Hematopoietic multipotent progenitor cell (in vitro differentiated cells): ENCODE measurements around the gene EPB41. TPM values are rescaled to one million over a fixed set of nuclear protein-coding genes. Genes with fewer than 3 reads are reported as not detected.
"Not testable (repeated sequence)": the region's sequence is repeated elsewhere in the genome, so short reads cannot be mapped to it uniquely, and the experiment has no call there.

Experiments used
- DNase-seq, 3 donors: peaks; one replicate each; pipeline ENCODE4 v3.0.0-alpha.2; 2011 to 2015; ENCODE audit warnings: low read depth in 2 of 3, low spot score in 2 of 3
- total RNA-seq: library from RNA; depleted of rRNA; stranded (reverse); fragments of >200 nt; gene quantifications from one replicate; pipeline ENCODE4 v1.2.3, GENCODE V29; 2012

EPB41 gene
- total RNA-seq, 1 donor, result 63.3 TPM

DNA sequence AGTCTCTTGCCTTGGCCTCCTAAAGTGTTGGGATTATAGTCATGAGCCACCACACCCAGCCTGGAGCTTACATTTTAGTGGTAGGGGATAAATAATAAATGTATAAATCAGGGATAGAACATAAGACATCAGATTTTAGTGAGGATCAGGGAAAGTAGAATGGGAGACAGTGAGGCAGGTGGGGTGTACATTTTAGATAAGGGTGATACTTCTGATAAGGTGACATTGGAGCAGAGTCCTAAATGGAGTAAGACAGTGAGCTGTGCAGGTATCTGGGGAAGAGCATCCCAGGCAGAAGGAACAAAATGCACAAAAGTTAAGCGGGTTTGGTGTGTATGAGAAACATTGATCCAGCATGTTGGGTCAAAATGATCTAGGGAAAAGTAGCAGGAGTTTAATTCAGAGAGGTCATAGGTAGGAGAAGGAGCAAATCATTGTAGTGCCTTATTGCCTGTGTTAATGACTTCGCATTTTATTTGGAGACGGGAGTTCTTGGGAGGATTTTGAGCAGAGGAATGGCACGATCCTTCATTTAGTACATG is 11.1 kb downstream of the EPB41 start:
- DNase-seq, result no peak

DNA sequence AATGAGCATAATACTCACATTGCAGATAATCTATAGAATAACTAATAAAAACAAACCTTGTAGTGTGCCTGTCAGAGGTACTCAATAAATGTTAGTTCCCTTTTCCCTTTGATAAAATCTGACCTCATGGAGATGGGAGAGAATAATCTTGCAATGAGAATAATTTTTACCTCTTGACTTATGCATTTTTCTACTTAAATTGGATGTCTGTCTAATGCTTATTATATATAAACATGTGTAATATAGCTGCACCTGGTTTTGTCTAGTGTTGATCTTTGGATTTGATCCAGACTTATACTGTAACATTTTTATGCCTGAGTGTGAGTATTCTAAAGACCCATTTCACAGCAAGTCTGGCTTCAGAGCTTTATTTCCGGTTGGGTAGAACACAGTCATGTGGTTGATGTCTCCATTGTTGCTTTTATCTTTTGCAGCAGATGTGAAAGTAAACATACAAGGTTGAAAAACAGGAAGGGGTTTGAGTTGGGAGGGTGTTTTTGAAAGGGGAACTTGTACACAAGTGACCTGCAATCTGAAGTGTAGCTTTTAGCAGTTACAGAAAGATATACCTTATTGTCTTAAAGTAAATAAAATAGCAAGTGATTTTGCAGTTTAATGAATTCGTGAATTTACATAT is 12.4 kb downstream of the EPB41 start:
- DNase-seq, result peak; percentile 44 to 96 (median 88)

DNA sequence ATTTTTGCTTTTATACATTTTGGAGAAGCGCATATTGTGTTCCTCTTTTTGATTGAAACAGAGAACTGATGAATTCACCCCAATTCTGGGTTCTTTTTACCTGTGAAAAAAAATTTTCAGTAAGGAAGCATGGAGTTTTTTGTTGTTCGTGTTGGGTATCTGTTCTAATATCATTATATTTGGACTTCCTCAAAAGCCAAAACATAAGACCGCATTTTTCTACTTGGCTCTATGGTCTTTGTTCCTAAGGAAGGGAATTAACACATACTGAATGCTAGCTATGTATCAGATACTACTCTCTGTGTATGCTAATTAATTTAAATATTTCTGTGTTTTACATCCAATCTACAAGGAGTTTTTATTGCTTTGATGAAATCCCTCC is 12.9 kb downstream of the EPB41 start:
- DNase-seq, result no peak

DNA sequence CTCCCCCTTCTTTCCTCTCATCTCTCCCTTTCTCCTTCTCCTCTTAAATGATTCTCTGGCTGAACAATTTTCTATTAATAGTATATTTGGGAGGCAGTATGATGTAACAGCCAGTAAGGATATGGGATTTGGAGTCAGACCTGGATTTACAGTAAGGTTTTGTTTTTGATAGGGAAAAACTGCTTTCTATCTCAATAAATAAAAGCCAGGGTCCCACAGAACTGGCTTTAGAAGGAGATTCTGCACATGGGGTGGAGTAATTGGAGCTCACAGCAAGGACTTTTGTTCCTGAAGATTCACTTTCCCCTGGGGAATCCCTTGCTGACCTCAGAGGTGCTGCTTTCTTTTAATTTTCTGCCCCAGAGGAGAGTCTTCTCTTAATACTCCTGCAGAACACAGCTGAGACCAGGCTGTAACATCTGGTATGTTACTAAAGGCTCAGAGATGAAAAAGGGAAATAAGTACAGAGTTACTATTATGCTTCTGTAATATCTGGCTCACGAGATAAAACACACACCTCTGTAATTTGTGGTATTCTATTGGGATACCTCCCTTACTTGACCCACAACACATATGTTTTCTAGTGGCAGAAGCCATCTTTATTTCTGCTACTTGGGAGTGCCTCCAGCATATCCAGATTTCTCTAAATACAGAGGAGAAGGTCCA is 13.4 kb downstream of the EPB41 start:
- peak in 2 of 3 donors; percentile 36 to 60 for DNase-seq

DNA sequence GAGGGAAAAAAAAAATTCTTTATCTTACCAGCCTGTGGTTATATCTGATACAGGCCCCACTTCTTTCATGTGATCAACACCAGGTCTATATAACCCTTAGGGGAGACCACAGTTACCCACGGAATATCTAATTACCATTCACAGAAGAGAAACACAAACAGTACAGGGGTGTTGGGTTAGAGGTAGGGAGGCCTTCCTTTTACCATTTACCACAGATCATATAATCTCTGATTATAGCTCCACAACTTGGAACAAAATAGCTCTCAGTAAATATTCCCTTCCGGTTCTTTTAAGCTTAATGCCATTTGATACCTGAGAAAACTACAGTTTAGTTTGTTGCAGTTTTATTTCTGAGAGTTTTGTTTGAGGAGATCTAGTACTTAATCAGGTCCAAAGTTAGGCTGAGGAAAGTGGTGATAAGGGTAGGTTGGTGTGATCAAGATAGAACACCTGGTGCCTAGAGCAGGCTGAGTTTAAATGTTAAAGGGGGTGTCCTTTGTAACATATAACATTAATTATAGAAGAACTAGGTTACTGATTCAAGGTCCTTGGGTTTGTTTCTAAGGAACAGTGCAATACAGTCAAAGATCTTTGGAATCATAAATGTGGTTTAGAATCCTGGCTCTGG is 14.1 kb downstream of the EPB41 start:
- DNase-seq, result no peak

DNA sequence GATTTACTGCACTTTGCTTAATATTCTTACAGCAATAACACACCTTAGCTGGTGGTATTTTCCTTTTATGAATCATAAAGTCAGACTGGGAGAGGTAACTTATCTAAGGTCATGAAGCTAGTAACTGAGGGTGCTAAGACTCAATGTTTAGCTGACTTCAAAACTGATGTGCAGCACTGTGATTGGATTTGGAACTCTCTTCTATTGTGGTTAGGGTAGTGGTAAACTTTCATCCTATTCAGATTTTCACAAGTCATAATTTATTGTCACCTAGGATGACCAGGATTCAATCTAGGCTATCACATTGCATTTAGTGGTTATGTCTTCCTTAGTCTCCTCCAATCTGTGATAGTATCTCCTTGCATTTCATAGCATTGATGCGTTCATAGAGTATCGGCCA is 18.9 kb downstream of the EPB41 start:
- no peak for DNase-seq

DNA sequence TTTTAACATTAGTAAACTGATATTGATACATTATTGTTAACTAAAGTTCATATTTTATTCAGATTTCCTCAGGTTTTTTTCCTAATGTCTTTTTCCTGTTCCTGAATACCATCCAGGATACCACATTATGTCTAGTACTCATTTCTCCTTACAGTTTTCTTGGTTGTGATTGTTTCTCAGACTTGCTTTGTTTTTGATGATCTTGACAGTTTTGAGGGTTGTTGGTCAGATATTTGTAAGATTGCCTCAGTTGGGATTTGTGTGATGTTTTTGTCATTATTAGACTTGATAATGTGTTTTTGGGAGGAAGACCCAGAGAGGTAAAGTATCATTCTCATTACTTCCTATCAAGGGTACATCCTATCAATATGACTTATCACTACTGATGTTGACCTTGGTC is 19.5 kb downstream of the EPB41 start:
- DNase-seq, result no peak

DNA sequence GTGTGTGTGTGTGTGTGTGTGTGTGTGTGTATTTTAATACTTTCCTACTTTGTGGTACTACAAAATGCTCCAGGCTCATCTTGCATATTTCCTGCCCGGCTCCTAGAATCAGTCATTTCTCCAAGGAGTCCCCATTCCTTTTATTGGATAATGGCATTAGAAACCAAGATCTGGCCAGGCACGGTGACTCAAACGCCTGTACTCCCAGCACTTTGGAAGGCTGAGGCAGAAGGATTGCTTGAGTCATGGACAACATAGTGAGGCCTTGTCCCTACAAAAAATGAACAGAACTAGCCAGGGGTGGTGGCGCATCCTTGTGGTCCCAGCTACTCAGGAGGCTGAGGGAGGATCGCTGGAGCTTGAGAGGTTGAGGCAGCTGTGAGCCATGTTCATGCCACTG is 20.3 kb downstream of the EPB41 start:
- DNase-seq, result no peak

DNA sequence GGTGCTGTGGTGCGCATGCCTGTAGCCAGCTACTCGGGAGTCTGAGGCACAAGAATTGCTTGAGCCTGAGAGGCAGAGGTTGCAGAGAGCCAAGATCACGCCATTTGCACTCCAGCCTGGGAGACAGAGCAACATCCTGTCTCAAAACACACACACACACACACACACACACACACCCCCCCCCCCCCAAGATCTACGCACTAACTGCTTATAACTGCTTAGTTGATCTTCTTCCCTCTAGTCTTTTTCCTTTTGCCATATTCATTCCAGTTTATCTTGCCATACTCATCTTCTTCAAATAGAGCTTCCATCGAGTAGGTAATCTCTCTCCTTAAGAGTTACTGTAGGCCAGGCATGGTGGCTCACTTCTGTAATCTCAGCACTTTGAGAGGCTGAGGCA is 20.9 kb downstream of the EPB41 start:
- no peak for DNase-seq

DNA sequence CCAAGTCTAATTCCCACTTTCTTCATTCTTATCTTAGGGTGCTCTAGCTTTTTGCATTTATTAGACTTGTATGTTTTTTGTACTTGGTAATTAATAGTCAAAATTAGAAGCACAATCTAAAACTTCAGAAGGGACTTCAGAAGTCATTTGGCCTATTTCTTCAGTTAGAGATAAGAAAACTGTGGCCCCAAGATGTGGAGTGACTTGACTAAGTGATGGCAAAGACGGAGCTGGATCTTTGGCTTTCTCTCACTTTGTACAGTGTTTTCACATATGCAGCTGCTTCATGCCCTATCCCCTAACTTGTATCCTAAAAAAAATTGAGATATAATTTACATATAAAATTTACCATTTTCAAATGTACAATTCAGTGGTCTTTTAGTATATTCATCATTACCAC is 21.7 kb downstream of the EPB41 start:
- DNase-seq, result no peak

DNA sequence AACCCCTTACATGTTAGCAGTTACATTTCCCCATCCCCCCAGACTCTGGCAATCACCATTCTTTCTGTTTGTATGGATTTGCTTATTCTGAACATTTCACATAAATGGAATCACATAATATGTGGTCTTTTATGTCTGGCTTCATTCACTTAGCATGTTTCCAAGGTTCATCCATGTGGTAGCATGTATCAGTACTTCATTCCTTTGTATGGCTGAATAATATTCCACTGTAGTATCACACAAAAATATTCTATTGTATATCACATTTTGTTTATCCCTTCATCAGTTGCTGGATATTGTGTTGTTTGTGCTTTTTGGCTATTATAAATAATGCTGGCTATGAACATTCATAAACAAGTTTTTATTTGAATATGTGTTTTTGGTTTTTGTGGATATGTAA is 22.2 kb downstream of the EPB41 start:
- DNase-seq, result no peak

DNA sequence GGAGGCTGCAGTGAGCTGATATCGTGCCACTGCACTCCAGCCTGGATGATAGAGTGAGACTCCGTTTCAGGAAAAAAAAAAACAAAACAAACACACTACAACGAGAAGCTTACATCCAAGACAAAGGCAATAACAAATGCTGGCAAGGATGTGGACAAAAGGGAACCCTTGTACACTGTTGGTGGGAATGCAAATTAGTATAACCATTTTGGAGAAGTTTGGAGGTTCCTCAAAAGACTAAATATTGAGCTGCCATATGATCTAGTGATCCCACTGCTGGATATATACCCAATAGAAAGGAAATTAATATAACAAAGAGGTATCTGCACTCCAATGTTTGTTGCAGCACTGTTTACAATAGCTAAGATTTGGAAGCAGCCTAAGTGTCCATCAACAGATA is 29.2 kb downstream of the EPB41 start:
- not testable (repeated sequence) for DNase-seq

DNA sequence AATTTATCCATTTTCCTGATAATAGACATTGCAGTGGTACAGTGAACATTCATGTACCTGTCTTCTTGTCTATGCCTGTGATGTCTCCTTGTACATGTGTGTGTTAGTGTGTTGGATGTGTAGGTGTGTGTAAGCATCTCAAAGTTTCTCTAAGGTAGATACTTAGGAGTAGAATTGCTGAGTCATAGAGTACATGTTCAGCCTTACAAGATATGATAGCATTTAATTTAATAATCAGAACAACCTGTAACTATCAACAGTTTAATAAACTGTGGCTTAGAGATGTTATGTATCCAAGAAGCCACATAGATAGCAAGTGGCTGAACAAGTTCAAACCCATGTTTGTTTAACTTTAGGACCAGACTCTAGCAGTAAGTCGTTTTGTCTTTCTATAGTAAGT is 35.6 kb downstream of the EPB41 start:
- DNase-seq, result no peak

DNA sequence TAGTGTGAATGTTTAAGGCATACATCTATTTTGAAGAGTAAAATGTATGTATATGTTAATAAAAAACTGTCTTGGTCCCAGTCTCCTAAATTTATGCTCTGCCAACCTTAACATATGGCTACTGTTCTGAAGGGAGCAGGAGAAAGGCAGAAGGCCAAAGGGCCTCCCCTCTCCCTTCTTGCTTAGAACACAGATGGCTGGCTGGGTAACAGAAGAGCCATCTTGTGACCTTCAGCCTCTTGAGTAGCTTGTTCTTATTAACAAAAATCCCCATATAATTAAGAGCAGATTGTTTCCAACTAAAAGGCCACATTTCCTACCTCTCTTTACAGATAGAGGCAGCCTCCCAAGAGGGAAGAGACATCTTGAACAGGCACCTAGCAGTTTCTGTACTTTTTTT is 36.1 kb downstream of the EPB41 start:
- no peak for DNase-seq

DNA sequence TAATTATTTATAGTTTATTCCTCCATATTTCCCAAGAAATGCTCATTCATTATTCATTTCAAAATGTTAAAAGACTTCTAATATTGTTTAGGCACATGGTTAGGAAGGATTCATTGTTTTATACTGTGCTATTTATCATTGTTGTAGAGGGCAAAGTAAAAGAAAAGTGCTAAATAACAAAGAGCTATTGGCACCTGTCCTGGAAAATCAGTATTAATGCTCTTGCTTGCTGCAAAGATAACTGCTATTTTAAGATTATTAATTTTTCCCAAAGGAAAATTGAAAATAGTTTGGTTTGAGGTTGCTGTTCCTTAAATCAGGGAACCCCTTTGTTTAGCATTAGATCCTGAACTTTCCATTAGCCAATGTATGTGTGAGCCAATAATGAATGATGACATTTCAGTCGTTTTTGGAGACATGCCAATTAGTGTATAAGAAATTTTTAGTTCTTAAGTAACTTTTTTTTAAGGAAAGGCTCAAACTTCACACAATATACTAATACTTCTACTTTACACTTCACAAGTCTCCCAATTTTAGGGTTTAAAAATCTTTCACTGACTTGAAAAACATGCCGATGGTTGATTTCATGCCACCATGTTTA is 39.9 kb downstream of the EPB41 start:
- no peak for DNase-seq

DNA sequence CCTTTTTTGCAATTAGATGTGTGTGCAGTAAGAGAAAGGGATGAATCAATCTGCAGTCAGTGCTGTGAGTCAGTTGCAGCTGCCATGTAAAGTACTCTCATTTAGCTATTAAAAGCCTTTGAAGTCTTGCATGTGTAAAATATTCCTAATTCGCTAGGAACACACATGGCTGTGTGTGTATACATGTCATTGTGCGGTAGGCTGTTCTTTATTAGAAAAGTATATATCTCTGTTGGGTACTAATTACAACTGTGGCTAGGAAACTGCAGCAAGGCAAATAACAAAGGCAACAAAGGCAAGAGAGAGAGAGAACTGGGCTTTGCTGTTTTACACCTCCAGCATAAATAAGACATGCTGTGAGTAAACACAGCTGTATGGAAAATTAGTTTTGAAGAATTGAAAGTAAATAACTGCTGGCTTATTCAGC is 41.7 kb downstream of the EPB41 start:
- DNase-seq, result no peak

DNA sequence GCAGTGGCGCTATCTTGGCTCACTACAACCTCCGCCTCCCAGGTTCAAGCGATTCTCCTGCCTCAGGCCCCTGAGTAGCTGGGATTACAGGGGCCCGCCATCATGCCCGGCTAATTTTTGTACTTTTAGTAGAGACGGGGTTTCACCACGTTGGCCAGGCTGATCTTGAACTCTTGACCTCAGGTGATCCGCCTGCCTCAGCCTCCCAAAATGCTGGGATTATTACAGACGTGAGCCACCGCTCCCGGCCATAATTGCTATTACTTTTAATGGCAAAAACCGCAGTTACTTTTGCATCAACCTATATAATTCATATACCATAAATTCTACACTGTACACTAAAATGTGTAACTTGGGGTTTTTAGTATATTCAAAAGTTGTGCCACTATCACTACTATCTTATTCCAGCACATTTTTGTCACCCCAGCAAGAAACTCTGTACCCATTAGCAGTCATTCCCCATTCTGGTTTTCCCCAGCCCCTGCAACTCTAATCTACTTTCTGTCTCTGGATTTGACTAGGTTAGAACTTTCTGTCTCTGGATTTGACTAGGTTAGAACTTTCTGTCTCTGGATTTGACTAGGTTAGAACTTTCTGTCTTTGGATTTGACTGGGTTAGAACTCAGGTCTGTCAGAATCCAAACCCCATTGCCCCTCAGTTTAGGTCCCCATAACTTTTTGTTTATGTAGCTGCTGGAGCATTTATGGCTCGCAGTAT is 47.9 kb downstream of the EPB41 start:
- not testable (repeated sequence) for DNase-seq

DNA sequence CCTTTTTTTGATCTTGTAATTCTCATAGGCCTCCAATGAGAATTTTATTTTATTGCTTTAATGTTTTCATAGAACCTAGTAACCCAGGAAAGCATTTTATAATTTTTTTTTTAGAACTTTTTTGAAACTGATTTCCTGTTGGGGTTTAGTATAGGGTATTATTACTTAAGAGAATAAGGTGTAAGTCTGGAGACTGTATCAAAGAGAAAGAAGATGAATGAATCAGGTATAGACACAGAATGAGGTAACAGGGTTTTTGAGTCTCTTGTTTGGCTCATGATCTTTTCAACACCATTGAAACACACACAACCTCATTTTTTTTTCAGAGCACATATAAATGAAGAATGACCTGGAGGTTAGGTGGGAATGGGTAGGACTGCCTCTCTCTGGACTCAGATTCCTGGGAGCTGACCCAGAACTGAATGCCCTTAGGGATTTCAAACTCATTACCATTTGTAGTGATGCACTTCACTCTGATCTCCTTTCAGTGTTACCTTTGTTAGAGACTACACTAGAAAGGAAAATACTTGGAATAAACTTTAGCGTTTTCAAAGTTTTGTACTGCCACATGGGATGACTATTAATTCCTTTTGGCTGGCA is 51.0 kb downstream of the EPB41 start:
- no peak for DNase-seq

DNA sequence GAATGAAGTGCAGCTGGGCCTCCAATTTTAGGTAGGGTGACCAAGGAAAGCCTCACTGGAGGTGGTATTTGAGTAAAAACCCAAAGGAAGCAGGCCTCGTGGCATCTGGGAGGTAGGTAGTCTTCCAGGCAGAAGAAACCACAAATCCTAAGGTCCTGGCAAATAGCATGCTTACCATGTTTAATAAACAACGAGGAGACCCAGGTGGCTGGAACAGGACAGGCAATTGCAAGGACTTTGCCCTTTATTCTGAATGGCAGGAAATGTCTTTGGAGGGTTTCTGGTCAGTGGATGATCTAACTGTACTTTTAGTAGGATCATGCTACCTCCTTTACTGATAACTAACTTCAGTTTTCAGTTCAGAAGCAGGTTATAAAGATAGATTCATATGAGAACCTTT is 52.2 kb downstream of the EPB41 start:
- no peak for DNase-seq

DNA sequence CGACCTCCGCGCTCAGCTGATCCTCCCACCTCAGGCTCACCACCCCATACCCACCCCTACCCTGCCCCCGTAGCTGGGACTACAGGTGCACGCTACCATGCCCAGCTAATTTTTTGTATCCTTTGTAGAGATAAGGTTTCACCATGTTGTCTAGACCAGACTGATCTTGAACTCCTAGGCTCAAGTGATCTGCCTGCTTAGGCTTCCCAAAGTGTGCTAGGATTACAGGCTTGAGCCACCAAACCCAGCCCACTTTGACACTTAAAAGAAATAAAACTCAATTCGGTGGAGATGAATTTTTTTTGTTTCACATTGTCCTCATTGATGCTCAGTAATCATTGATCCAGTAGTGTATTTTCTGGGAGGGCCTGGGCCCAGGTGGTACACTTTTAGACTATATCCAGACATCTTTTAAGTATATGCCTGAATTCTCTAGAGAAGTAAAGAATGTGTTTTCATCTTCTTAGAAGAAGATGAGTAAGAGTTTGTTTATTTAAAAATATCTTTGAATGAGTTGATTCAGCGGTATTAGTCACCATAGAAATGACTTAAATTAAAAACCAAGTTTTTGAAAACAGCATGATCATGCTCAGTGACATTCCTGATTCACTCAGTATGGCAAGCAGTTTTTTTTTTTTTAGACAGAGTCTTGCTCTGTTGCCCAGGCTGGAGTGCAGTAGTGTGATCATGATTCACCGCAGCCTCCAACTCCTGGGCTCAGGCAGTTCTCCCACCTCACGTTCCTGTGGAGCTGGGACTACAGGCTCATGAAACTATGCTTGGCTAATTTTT is 57.8 kb downstream of the EPB41 start:
- no peak for DNase-seq
